ENCODE data around the gene TBCD.

The TBCD gene

GRCh38 chr17:82905130-82905529, 153.3 kb downstream of the TBCD start:
- DNase-seq (ENCODE audit: low read depth), result no peak
- no peak overlapping the region for H3K4me3 ChIP-seq (ENCODE audit: low read depth, low read length)

DNA sequence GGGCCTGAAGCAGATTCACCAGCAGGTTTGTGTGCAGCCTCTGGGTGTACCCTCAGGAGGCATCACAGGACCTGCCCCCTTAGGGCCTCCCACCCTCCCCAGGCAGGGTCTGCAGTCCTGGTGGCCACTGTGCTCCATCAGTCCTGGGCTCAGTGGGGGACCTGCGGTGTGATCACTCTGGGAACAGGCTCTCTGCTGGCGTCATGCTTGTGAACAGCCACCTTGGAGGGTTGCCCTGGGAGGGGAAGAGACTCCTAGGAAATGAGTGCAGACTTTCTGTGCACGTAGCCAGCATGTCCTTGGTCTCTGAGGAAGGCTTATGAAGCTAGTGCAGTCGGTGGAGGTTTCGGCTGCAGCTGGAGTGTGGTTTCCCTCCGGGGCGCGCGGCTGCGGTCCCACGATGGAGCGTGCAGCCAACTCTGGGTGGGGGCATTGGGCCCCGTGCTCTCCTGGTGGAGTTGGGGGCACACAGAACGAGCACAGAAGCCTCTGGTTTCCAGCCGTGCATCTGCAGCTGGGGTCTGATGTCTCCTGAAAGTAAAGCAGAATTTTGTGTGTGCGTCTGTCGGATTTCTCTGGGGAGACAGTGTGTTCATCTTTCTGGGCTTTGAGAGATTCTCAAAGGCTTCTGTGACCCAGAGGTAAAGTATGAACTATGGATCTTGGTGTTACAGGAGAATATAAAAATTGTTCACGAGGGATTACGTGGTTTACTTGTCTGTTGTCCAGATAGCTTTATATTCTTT, 156.1 kb downstream of the TBCD start:
- no peak overlapping the region for H3K4me3 ChIP-seq (ENCODE audit: low read depth, low read length)
- TF ChIP-seq CTCF (IDR thresholded peaks at IDR 0.05; ENCODE audit: low read depth, low read length, missing control alignments), result no peak
- no peak for DNase-seq (ENCODE audit: low read depth)

More at GRCh38 chr17:82905130-82905529, 153.3 kb downstream of the TBCD start:
- TF ChIP-seq CTCF (IDR thresholded peaks at IDR 0.05; ENCODE audit: low read depth, low read length, missing control alignments), result no peak

DNA sequence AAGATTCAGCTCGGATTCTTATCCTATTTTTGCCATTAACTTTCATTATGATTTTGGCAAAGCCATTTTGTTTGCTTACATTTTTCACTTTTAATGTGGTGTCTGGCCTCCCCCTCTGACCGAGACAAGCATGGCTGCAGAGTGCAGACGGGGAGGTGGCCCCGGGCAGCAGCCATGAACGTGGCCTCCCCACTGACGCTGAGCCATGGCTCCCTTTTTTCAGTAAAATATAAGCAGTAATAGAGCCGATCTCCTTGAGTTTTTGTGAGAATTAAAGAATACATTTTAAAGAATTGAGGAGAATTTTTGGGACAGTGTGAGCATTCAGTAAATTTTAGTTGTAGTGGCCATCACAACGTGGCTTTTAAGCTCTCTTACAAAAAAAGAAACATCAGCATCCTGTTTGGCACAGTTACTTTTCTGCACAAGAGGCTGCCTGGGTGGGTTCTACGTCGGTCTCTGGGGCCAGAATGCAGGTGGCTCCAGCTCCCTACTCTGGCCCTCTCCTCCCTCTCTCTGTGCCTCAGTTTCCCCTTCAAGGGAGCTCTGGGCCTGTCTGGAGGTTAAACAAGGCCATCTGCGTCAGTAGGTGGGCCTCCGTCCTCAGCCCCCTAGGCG, 156.8 kb downstream of the TBCD start:
- no peak for TF ChIP-seq CTCF (IDR thresholded peaks at IDR 0.05; ENCODE audit: low read depth, low read length, missing control alignments)
- no peak overlapping the region for H3K4me3 ChIP-seq (ENCODE audit: low read depth, low read length)
- no peak for DNase-seq (ENCODE audit: low read depth)

DNA sequence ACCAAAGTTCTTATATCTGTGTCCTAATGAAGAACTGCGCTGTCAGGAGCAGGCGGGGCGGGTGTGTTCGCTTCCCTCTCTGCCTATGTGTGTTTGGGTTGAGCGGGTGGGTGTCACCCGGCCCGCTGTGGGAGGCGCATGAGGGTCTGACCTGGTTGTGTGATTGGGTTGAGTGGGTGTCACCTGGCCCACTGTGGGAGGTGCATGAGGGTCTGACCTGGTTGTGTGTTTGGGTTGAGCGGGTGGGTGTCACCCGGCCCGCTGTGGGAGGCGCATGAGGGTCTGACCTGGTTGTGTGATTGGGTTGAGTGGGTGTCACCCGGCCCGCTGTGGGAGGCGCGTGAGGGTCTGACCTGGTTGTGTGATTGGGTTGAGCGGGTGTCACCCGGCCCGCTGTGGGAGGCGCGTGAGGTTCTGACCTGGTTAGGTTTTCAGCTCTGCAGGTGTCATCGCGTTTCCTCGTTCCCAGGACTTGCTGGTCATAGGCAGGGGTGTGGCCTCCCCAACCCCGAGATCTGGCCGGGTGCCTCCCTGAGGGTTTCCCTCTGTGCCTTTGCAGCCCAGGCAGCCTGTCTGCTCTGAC, 157.5 kb downstream of the TBCD start:
- H3K4me3 ChIP-seq (ENCODE audit: low read depth, low read length), result no peak overlapping the region
- no peak for TF ChIP-seq CTCF (IDR thresholded peaks at IDR 0.05; ENCODE audit: low read depth, low read length, missing control alignments)
- no peak for DNase-seq (ENCODE audit: low read depth)

- H3K4me3 ChIP-seq (ENCODE audit: low read depth, low read length), result no peak overlapping the region
- no peak for DNase-seq (ENCODE audit: low read depth)
- no peak for TF ChIP-seq CTCF (IDR thresholded peaks at IDR 0.05; ENCODE audit: low read depth, low read length, missing control alignments)
Observed at GRCh38 chr17:82910041-82910481, 158.2 kb downstream of the TBCD start.

- no peak for TF ChIP-seq CTCF (IDR thresholded peaks at IDR 0.05; ENCODE audit: low read depth, low read length, missing control alignments)
- no peak overlapping the region for H3K4me3 ChIP-seq (ENCODE audit: low read depth, low read length)
- no peak for DNase-seq (ENCODE audit: low read depth)
Observed at GRCh38 chr17:82910770-82911169, 158.9 kb downstream of the TBCD start.

Measured in GM12864 (cell line).